Keratinocyte (primary cell): ENCODE data around the gene OSGEP. TPM values are rescaled to one million over a fixed set of nuclear protein-coding genes. Genes with fewer than 3 reads are reported as not detected.

ENCODE experiments used
- DNase-seq: peaks from one replicate; pipeline ENCODE4 v3.0.0-alpha.2; 2011; ENCODE audit warnings: low read depth, missing footprints, low spot score
- FAIRE-seq: peaks from 2 replicates; lab custom pipeline; 2011; peaks lifted over from hg19 to GRCh38; lab: Jason Lieb, UNC
- H2AFZ ChIP-seq: 2 replicates; pipeline ENCODE4 v1.6.0; 2012; ENCODE audit warnings: low read length, control low read depth, inconsistent platforms; ENCODE audit not compliant: control insufficient read depth
- H3K27ac ChIP-seq: 2 replicates; pipeline ENCODE4 v1.5.1; 2011; ENCODE audit warnings: low read length; ENCODE audit not compliant: control insufficient read depth, insufficient read depth
- H3K27me3 ChIP-seq: 3 replicates; pipeline ENCODE4 v1.6.0; 2011; ENCODE audit warnings: low read length; ENCODE audit not compliant: control insufficient read depth, insufficient read depth; ENCODE audit errors: extremely low read depth
- H3K36me3 ChIP-seq, 2 experiments: 2 replicates in 1 of 2; 3 replicates in 1 of 2; pipeline ENCODE4 v1.5.1; 2011; ENCODE audit warnings: low read length in 2 of 2, mild to moderate bottlenecking in 1 of 2; ENCODE audit not compliant: control insufficient read depth in 2 of 2, insufficient read depth in 2 of 2; ENCODE audit errors: extremely low read depth in 1 of 2
- H3K4me1 ChIP-seq: 3 replicates; pipeline ENCODE4 v1.5.1; 2011; ENCODE audit warnings: low read length; ENCODE audit not compliant: control insufficient read depth, insufficient read depth; ENCODE audit errors: extremely low read depth
- H3K4me2 ChIP-seq: 3 replicates; pipeline ENCODE4 v1.6.0; 2011; ENCODE audit warnings: low read depth, low read length; ENCODE audit not compliant: control insufficient read depth, insufficient read depth; ENCODE audit errors: extremely low read depth
- H3K4me3 ChIP-seq, 3 experiments: fragments of 200-600 bp in 1 of 3; sonication (generic) in 1 of 3; 2 replicates in 2 of 3; 3 replicates in 1 of 3; pipeline ENCODE4 v1.5.1; 2011 to 2016; ENCODE audit warnings: low read length in 3 of 3, mild to moderate bottlenecking in 3 of 3, control low read depth in 2 of 3, inconsistent platforms in 1 of 3, low read depth in 1 of 3, mixed read lengths in 1 of 3, mixed run types in 1 of 3, moderate library complexity in 1 of 3; ENCODE audit not compliant: control insufficient read depth in 2 of 3, insufficient read depth in 2 of 3; ENCODE audit errors: extremely low read depth in 1 of 3
- H3K79me2 ChIP-seq: 2 replicates; pipeline ENCODE4 v1.6.0; 2012; ENCODE audit warnings: low read length; ENCODE audit not compliant: control insufficient read depth, insufficient read depth
- H3K9ac ChIP-seq: 3 replicates; pipeline ENCODE4 v1.6.0; 2011; ENCODE audit warnings: low read length; ENCODE audit not compliant: control insufficient read depth, insufficient read depth; ENCODE audit errors: extremely low read depth
- H3K9me1 ChIP-seq: 3 replicates; pipeline ENCODE4 v1.6.0; 2011; ENCODE audit warnings: low read length; ENCODE audit not compliant: control insufficient read depth, insufficient read depth; ENCODE audit errors: extremely low read depth
- H3K9me3 ChIP-seq: 2 replicates; pipeline ENCODE4 v1.5.1; 2012; ENCODE audit warnings: low read depth, low read length; ENCODE audit not compliant: control insufficient read depth
- H4K20me1 ChIP-seq: 3 replicates; pipeline ENCODE4 v1.6.0; 2011; ENCODE audit warnings: low read length; ENCODE audit not compliant: control insufficient read depth, insufficient read depth; ENCODE audit errors: extremely low read depth
- CTCF ChIP-seq, 3 experiments: IDR thresholded peaks in 1 of 3; conservative IDR thresholded peaks in 1 of 3; optimal IDR thresholded peaks in 1 of 3; 2 replicates in 2 of 3; 3 replicates in 1 of 3; pipeline versions ENCODE3 to v1.5.1; 2011; ENCODE audit warnings: low read length in 3 of 3, mild to moderate bottlenecking in 3 of 3, moderate library complexity in 2 of 3, control low read depth in 1 of 3, inconsistent platforms in 1 of 3; ENCODE audit not compliant: insufficient read depth in 2 of 3; ENCODE audit errors: extremely low read depth in 1 of 3
- EZH2 ChIP-seq: IDR thresholded peaks from one replicate; pipeline ENCODE4 v1.6.1; 2012; ENCODE audit warnings: inconsistent platforms, mild to moderate bottlenecking, low read length, moderate library complexity
- dilution Hi-C: fragments of 300-500 bp; cut with MboI; formaldehyde crosslinking; loops from one replicate; pipeline ENCODE4 v1.7.0; 2020; ENCODE audit warnings: low sequenced_read_pairs; ENCODE audit not compliant: extremely low pct_ligation_motif_present
- polyA plus RNA-seq, 5 experiments: library from polyadenylated mRNA; depleted of rRNA in 3 of 5; stranded (reverse) in 3 of 5; stranded (forward) in 1 of 5; unstranded in 1 of 5; fragments of >200 nt; gene quantifications; 1 replicate in 1 of 5; 2 replicates in 3 of 5; 3 replicates in 1 of 5; pipeline versions ENCODE4 v1.2.1 to v1.2.3, GENCODE V29; 2011 to 2012; ENCODE audit warnings: missing spikeins in 2 of 5, low read depth in 1 of 5, low replicate concordance in 1 of 5

Gene OSGEP
- polyA plus RNA-seq, 1 donor (not counting 4 experiments of a cell fraction or from before 2014, with no cell fraction given): 34.5 TPM

DNA sequence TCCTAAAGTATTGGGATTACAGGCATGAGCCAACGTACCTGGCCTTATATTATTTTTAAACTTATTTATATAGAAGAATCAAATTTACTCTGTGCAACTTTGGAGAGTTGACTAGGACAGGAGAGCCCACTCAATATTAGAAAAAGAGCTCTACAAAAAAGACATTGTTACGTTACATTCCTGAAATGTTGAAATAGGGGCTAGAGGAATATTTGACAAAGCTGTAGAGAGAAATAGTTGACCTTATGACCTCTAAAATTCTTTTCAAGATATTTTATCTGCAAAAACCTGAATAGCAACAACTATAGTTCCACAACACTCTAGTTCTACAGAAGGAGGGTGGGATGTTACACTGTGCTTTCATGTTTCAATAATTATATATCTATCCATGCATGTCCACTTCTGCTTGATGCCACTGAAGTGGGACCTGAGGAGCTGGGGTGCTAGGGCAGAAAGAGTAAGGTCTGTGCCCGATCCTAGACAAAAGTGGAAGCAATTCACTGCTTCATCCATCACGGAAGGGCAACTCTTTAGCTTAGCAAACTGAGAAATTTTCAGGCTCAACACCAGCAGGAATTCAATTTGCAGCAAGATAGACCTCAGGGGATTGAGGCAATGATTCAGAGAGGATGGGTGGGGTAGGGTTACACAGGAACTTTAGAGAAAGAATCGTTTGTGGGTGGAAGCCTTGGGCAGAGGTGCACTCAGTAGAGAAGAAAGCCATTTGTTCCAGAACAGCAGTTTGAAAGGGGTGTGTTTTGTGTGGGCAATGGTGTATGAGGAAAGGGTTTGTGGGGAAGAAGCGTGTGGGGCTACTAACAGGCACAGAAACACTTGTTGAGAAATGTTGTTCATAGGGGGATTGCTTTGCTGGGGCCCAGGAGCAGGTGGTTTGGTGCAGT, 34.7 kb upstream of the OSGEP start:
- TF ChIP-seq CTCF (optimal IDR thresholded peaks at IDR 0.05 in 1 of 3, IDR thresholded peaks at IDR 0.05 in 1 of 3, conservative IDR thresholded peaks at IDR 0.05 in 1 of 3; ENCODE audit: extremely low read depth in 1 of 3, insufficient read depth in 2 of 3, low read length in 3 of 3) (no peak), EZH2 (no peak)
- dilution Hi-C loops: no loop called here
- Histone ChIP-seq H2AFZ (no peak overlapping the region), H4K20me1 (no peaks in the 10 kb centered on the region), H3K4me1 (peaks cover 18% of the 10 kb centered on the region), H3K9me1 (no peaks in the 10 kb centered on the region), H3K79me2 (no peaks in the 10 kb centered on the region), H3K9me3 (no peaks in the 10 kb centered on the region), H3K9ac (no peak overlapping the region), H3K36me3 (no peaks in the 10 kb centered on the region), H3K27me3 (no peaks in the 10 kb centered on the region), H3K4me3 (no peak overlapping the region), H3K4me2 (peak overlapping the region; percentile 65), H3K27ac (no peak overlapping the region)
- FAIRE-seq: peak; percentile 57
- DNase-seq: no peak

DNA sequence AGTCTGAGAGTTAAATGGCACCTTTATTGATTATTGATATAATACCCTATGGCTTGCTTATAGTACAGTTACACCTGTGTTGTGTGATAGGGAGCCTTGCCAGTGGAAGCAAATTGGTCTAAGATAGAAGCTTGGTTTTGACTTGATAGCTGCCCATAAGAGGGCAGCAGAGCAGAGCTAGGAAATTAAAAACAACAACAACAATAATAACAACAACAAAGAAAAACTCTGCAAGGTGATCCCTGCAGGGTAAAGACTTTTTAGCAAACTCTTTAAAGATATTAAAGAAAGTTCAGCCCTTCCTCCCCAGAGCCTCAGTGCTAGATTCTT, 32.7 kb upstream of the OSGEP start:
- no peak overlapping the region for H3K9ac ChIP-seq
- no peak overlapping the region for H2AFZ ChIP-seq
- no peaks in the 10 kb centered on the region for H3K9me3 ChIP-seq
- FAIRE-seq (no peak), DNase-seq (no peak)
- no peaks in the 10 kb centered on the region for H3K27me3 ChIP-seq
- no peak overlapping the region for H3K4me2 ChIP-seq
- no peak overlapping the region for H3K4me3 ChIP-seq
- peak in 1 of 3 experiments; percentile 26 for TF ChIP-seq CTCF (optimal IDR thresholded peaks at IDR 0.05 in 1 of 3, IDR thresholded peaks at IDR 0.05 in 1 of 3, conservative IDR thresholded peaks at IDR 0.05 in 1 of 3; ENCODE audit: extremely low read depth in 1 of 3, insufficient read depth in 2 of 3, low read length in 3 of 3)
- no peak for TF ChIP-seq EZH2
- no peaks in the 10 kb centered on the region for H3K79me2 ChIP-seq
- dilution Hi-C loops: no loop called here
- no peak overlapping the region for H3K27ac ChIP-seq
- H4K20me1 ChIP-seq: no peaks in the 10 kb centered on the region
- H3K36me3 ChIP-seq: no peaks in the 10 kb centered on the region
- no peaks in the 10 kb centered on the region for H3K9me1 ChIP-seq
- peaks cover 15% of the 10 kb centered on the region for H3K4me1 ChIP-seq
